IPS-11a (cell line): Measurements from ENCODE around the gene DAPK3.
"Not testable (repeated sequence)": the region's sequence is repeated elsewhere in the genome, so short reads cannot be mapped to it uniquely, and the experiment has no call there.

Experiments
- H3K4me3 ChIP-seq: one replicate; pipeline ENCODE4 v1.5.1; 2013; ENCODE audit warnings: low read depth, low read length, control low read depth

The DAPK3 gene

DNA sequence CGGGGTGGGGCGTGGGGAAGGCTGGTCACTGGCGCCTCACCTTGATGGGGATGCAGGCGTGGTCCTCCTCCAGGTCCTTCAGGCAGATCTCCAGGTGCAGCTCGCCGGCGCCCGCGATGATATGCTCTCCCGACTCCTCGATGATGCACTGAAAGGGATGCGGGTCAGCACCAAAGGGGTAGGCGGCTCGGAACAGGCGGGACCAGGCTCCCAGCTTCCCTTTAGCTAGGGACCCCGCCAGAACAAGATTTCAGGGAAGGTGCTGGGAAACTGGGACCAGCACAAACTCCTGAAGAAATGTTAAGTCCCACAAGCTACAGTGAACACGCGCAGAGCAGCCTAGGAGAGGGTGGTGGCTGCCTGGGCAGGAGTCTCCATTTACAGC lies 8.4 kb upstream of the DAPK3 start:
- H3K4me3 ChIP-seq: no peak overlapping the region

DNA sequence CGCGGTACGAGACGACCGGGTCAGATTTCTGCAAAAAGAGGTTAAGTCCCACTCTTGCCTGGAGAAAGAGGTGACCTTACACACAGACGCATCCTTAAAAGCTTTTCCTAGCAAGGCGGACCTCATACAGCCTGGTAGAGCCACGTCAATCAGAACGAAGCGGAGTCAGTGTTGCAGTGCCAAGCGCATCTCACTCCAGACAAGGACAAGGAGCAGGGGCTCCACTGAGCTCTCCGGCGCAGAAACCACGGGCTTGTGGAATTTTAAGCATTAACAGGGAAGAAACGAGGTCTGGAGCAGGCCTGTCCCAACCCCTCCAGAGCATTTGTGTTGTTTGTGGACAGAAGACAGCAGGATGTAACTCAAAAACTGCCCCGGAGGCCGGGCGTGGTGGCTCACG lies 7.2 kb upstream of the DAPK3 start:
- H3K4me3 ChIP-seq: no peak overlapping the region

DNA sequence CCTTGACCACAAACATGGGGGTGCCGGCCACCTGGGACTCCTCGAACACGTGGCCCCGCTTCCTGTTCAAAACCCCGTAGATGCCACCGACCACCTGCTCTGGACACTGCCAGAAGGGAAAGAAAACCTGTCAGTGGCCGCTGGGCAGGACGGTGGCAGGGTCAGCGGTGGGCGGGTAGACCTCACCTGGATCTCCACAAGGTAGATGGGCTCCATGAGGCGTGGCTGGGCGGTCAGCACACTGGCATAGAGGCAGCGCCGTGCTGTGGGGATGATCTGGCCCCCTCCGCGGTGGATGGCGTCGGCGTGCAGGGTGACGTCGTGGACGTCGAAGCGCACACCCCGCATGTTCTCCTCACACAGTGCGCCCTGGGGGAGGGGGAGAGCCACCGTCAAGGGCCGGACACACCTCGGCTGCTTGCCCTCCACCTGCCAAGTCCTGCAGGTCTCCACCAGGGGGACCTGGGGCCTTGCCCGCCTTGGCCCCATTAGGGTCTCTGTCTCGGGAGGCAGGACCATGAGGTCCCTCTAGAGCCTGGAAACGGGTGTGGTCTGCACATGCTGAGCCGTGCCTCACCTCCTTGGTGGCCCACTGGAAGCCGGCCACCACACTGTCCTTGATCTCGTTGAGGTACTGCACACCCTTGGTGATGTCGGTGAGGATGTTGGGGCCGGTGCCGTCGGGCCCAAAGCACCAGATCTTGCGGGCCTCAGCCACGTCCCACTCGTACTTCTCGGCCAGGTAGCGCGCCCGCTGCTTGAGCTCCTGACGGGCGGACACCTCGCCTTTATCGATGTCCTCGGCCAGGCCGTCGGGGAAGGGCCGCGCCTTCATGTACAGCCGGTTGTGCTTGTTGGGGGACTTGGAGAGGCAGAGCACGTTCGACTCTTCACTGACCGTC lies 6.6 kb upstream of the DAPK3 start:
- no peak overlapping the region for H3K4me3 ChIP-seq

DNA sequence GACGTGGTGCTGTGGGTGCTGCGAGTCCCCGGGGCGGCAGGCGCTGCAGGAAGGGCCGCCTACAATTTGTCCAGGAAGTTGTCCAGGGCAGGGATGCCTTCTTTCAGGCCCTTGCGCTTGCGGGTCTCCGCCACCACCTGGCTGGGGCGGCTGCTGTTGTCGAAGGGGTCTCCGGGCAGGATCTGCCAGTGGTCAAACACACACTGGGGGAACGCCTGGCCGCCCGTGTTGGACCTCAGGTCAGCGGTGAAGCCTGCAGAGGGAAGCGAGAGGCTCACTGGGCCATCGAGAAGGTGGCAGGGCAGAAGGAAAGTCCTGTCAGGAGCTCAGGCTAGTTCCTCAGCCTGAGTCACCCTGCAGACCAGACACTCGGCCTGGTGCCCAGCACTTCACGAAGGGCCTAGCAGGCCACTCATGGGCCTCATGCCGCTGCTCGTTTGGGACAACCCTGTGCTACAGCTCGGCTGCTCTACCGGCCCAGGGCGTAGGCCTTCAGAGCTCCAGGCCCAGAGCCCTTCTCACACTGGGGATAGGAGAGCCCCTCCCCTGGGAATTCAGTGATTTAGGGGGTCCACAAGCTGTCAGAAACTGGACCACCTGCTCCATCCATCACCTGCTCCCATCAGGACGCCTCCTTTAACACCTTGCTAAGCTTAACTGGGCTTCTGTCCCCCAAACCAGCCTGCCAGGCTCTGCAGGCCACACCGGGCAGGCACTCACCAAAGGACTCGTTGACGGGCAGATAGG lies 5.8 kb upstream of the DAPK3 start:
- H3K4me3 ChIP-seq: no peak overlapping the region

DNA sequence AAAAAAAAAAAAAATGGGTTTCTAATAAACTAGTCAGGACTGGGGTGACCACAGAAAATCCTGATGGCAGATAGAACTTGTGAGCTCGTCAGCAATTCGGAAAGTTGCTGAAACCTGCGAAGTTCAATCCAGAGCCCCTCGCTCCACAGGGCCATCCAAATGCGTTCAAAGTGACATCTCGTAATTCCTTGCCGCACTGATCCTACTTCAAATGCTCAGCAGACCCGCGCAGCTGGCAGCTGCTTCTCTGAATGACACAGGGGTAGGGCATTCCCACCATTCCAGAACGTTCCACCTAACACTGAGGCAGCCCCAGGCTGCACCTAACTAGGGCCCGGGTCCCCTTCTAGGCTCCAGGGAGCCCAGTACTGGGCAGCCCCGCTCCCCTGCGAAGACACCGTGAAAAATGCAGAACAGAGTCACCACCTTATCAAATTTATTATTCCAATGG lies 4.8 kb upstream of the DAPK3 start:
- H3K4me3 ChIP-seq: no peak overlapping the region

DNA sequence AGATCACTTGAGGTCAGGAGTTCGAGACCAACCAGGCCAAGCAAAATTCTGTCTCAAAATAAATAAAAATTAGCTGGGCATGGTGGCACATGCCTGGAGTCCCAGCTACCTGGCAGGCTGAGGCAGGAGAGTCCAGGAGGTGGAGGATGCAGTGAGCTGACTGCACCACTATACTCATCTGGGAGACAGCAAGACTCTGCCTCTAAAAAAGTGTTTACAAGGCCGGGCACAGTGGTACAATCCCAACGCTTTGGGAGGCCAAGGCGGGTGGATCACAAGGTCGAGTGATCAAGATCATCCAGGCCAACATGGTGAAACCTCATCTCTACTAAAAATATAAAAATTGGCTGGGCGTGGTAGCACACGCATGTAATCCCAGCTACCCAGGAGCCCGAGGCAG lies 4.2 kb upstream of the DAPK3 start:
- no peak overlapping the region for H3K4me3 ChIP-seq

DNA sequence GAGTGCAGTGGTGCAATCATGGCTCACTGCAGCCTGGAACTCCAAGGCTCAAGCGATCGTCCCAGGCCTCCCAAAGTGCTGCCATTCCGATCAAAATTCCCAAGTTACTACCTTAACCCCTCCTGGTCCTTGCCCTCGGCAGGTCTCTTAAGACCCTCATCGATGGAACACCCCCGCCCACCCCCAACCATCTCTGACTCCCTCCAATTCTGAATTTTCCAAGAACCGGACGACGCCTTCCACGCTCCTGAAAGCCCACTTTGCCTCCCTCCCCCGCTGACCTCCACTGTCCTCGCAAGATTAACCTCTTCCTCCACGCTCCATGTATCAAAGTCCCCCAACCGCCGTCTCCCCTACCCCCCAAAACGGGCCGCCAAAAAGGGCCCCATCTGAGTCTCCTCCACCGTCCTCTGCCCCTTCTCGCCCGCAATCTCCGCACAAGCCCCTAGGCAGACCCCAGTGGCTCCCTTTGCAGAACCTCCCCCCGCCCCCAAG lies 539 bp downstream of the DAPK3 start:
- H3K4me3 ChIP-seq: peak overlapping the region; percentile 75

DNA sequence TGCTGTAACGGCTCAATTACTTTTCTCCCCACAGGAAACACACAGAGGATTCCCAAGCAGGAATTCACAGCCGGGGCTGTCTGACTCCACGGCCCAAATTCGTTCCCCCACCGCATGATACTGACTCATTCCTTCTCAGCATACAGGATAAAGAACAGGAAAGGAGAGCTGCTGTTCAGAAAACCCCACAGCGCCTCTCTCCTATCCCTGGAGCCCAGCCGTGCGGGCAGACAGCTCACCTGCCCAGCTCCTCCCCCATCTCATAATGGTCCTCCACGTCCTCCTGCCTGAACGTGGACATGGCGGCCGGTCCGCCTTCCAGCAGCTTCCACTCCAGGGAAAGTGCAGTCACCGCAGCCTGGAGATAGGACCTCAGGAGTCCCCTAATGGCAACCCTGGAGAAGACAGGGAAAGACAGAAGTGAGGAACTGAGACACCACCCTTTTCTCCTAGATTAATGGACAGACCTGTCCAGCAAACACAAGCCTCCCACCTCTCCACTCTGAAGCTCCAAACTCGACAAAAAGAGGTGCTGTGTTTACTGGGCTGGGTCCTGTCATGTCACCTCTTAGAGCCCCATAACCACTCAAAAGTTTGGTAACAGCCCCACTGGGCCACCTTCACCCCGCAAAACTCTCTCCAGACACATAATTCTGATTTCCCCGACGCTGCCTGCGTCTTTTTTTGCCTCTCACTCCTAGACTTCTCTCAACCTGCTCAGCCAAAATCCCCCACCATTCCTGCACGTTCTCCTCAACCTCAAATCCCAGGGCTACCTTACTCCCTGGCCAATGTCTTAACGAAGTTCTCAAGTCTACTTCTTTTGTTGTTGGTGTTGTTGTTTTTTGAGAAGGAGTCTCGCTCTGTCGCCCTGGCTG lies 1.2 kb downstream of the DAPK3 start:
- peak overlapping the region; percentile 75 for H3K4me3 ChIP-seq

DNA sequence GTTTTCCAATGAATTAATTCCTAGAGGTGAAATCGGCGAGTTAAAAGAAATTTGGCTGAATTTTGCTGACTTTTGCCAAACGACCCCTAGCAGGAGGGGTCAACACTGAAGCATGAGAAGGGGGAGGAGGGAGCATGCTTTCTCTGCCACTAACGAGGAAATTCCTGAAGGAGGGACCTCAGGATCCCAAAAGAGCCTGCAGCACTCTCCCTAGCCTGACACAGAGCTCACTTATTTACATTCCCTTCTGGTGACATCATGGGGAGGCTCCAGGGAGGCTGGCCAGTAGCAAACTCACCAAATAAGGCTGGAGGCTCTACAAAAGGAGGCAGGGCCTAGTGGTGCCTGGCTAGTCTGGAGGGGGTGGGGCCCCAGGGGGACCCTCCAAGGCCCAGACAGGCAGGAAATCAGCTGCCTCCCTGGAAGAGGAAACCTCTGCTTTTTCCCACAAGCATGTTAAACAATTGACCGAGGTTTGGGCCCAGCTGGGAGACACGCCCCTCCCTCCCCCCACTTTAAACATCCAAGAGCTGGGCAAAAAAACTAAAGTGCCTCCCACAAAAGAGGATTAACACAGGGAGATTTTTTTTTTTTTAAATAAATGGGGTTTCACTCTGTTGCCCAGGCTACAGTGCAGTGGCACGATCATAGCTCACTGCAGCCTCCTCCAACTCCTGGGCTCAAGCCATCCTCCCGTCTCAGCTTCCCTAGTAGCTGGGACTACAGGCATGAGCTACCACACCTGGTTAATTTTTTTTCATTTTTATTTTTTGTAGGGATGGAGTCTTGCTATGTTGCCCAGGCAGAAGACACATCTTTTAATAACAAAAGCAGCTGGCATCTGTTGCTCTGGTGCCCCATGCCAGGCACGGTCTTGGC lies 2.1 kb downstream of the DAPK3 start:
- H3K4me3 ChIP-seq: peak overlapping the region; percentile 75

DNA sequence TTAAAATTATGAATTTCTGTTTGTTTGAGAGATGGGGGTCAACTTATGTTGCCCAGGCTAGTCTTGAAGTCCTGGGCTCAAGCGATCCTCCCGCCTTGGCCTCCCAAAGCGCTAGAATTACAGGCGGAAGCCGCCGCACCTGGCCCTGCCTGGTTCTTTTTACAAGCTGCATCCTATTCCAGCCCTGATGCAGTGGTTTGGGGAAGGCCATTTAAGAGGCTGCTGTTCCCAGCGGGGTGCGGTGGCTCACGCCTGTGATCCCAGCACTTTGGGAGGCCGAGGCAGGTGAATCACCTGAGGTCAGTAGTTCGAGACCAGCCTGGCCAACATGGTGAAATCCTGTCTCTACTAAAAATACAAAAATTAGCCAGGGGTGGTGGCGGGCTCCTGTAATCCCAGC lies 2.9 kb downstream of the DAPK3 start:
- H3K4me3 ChIP-seq: not testable (repeated sequence)

DNA sequence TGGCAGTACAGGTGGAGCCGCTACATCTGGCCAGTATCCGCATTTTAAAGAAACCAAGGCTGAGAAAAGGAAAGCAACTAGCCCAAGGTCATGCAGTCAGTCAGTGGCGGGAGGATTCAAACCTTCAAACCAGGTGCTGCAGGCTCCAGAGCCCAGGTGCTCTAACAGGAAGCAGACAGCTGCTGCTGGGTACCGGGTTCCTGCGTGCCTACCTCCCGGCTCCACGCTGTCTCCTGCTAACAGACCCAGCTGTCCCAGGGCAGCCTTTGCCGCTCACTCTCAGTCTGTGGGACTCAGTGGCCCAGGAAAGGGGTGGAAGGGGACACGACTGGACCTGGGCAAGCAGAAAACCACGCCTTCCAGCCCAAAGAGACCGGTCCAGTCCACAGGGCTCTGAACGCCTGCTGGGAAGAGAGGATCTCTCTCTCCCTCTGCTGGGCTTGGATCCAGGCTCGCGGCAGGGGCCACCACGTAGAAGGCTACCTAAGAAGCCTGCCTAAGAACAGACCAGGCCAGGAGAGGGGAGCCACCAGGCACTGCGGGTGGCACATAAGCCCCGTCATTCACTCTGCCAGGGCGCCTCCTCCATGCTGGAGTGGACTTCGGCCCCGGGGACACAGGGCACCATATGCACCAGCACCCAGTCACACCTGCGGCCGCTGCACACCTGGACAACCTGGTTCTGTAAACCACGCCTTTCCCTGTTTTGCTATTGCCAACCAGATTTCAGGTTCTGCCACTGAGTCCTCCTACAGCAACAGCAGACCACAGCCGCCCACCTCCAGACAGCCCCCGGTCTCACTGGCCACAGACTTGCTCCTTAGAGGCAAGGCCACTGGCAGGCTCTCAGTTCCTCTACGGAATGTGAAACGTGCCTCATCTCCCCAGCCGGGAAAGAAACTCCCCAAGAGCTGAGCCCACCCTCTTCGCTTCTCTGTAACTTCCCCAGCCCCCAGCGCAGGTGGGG lies 4.6 kb downstream of the DAPK3 start:
- no peak overlapping the region for H3K4me3 ChIP-seq

DNA sequence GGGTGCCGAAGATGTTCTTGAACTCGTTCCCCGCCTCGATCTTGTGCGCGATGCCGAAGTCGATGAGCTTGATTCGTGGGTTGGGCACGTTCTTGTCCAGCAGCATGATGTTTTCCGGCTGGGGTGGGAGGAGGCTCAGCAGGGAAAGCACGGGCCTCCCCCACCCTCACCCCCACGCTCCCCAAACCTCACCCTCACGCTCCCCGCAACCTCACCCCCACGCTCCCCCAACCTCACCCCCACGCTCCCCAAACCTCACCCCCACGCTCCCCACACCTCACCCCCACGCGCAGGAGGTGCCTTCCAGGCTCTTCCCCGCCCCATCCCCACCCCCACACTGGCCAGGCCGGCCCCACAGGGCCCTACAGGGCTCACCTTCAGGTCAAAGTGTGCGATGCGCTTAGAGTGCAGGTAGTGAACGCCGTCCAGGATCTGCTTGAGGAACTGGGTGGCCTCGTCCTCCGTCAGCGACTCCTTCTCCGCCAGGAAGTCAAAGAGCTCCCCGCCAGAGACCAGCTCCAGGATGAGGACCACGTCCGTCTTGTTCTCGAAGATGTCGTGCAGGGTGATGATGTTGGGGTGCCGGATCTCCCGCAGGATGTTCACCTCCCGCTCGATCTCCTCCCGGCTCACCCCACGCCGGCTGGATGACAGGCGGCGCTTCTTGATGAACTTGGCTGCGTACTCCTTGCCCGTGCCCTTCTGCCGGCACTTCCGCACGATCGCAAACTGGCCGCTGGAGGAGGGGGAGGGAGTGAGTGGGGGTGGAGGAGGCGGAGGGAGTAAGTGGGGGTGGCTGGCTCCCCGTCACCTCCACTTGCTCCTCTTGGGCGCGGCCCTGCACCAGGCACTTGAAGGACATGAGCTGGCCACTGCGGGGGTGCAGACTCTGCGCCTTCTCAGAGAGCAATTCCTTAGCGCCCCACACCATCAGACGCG lies 6.4 kb downstream of the DAPK3 start:
- no peak overlapping the region for H3K4me3 ChIP-seq

DNA sequence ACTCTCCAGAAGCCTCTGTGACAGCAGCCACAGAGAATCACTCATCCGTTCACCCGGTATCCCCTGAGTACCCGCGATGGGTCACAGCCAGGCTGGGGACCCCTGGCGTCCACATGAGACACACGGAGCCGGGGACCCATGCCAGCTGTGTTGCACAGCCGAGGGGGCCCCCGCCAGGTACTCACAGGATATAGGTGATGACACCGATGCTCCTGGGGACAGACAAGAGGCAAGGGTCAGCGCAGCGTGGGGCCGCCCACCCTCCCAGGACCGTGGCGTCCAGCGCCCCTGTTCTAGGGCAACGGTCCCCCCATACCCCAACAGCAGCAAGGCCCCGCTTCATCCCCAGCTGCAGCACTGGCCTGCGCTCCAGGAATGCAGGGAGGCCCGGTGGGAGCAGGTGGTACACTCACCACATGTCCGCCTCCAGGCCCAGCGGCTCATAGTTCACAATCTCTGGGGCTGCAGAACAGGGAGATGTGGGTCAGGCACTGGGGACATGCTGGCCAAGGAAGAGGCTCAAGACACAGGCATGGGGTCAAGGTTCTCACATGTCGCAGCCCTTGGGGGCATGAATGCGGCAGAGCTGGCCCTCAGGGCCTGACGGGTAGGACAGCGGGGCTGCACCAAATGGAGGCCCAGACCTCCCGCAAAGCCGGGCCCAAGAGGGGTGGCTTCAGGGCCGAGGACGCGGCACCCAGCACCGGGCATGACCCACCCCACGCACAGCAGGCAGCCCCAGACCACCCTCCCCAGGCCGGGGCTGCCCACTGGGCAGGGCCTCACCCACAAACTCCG lies 7.2 kb downstream of the DAPK3 start:
- no peak overlapping the region for H3K4me3 ChIP-seq

DNA sequence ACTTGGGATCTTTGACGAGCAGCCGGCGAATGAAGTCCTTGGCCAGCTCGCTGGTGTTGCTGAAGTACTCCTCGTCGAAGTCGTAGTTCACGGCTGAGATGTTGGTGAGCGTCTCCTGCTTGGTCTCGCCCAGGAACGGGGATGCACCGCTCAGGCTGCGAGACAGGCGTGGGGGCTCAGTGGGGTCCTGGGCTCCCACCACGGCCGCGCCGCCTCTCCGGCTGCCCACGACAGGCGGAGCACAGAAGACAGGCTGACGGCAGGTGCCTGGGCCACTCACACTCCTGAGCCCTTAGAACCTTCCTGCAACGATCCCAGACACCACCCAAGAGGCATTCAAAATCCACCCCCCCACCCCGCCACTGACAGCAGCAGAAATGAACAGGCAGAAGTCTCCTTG lies 9.9 kb downstream of the DAPK3 start:
- H3K4me3 ChIP-seq: no peak overlapping the region

DNA sequence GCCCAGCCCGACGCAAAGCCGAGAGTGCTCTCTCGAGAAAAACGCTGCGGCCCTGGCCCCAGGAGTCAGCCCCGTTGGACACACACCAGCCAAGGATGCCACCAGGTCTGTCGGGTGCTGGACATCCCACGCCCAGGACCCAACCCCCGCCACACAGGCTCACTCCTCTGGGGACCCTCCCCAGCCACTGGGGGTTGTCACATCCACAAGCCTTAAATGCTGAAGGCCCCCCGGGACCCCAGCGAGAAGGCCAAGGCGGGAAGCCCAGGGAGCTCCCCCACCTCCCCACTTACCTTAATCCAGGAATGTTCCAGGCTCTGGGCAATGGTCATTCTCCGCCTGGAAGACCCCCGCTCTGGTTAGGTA lies 11.2 kb downstream of the DAPK3 start:
- no peak overlapping the region for H3K4me3 ChIP-seq

DNA sequence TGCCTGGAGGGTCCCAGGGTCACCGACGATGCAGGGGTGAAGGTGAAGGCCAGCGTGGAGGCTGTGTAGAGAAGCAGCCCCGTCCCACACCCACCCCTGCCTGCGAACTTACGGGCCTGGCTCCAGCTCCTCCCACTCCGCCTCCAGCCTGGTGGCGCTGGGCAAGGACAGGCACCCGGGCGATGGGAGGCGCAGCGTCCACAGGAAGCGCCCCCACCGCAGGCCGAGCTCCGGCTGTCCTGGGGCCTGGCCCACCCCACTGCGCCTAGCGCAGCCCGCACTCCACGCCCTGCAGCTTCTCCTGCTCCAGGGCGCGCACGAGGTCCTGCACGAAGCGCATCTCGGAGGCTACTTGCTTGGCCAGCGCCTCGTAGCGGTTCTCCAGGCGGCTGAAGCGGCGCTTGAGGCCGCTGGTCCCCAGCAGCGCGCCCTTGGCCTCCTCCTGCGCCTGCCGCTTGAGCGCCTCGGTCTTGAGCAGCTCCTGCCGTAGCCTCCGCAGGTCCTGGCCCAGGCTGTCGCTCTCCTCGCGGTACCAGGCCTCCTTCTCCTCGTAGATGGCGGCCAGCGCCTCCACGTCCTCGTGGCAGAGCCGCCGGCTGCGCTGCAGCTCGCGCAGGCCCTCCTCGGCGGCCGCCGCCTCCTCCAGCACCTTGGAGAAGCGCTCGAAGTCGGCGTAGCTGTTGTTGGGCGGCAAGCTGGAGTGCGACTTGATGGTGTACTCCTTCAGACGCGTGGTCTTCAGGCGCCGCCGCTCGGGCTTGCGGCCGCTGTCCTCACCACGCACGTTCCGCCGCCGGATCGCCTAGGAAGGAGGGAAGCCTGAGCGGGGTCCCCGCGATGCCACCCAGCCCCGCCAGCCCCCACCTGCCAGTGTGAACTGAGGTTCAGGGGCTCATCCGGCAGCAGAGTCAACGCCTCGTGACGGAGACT lies 11.8 kb downstream of the DAPK3 start:
- H3K4me3 ChIP-seq: no peak overlapping the region
